NK-92 (cell line): ENCODE results near the gene PLA2G4F.
"Not testable (repeated sequence)": the region's sequence is repeated elsewhere in the genome, so short reads cannot be mapped to it uniquely, and the experiment has no call there.

Experiments used
- DNase-seq: peaks from one replicate; lab custom pipeline; 2025; ENCODE audit not compliant: unreplicated experiment; lab: John Stamatoyannopoulos, UW

PLA2G4F gene

DNA sequence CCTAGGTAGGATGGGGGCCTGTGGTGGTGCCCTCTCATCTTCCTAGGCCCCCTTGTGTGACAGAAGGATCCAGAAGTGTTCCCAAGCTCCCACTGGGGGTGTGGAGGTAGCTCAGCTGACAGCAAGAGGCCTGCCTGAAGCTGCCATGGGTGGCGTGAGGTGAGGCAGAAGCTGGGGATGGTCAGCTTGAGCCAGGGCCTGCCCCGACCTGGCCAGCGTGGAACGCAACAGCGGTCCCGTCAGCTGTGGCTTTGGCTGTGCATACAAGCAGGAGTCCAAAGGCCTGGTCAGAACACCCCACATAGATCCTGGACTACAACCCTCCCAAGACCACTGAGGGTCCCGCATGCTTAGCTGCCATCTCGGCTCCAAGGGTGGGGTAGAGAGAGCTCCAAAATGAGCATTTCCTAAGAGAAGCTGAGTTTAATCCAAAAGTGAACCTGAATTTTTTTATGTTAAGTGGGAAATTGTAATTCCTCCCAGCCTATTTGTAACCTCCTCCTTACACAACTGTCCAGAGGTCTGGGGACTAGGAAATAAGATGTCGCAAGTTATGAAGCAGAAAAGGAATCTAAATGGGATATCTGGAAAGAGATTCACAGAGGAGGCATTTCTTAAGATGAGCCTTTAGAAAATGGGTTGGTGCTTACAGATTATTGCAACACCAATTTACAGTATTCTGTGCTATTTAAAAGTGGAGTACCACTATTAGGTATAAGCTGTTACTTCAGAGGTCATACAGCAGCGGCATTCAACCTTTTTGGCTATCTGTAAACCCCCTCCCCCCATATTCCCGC lies 52.1 kb downstream of the PLA2G4F start:
- DNase-seq = no peak

DNA sequence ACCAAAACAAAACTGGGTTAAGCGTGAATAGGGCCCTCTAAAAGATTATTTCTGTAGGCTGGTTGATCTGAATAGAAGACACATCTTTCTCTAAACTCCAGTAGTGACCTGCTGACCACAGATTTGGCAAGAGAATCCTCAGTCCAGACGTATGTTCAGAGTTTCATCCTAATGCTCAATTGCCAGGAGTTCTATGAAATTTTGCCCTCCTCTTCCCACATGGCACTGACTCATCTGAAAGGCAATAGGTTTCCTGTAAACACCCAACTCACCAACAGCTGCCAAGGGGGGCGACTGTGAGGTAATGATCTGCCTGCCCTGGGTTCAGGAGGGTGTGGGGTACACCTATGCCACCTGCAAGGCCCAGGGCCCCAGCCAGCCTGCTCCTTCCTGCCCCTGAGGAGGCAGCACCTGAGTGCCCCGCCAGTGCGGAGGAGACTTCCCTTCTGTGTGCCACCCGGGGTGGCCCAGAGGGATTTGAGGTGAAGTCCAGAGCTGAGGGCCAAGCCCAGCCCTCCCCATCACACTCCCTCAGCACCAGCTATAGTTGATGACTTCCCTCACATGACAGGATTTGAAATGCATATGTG lies 53.7 kb downstream of the PLA2G4F start:
- no peak for DNase-seq

DNA sequence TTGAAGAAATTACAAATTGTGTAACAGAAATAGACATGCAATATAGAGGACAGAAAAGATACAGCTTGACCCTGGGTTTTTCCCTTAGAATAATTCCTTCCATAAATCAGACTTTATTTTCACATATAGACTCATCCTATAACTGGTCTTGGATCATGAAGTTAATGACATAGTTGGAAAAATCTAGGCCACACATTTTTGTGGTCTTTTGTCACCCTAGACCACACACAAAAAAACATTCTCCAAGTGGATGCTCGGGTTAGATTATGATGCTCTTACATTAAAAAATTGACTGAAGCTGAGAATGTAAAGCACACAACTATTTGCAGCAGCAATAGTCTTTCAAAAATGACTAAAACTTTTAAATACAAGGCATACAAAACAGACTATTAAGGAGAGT lies 54.6 kb downstream of the PLA2G4F start:
- no peak for DNase-seq

DNA sequence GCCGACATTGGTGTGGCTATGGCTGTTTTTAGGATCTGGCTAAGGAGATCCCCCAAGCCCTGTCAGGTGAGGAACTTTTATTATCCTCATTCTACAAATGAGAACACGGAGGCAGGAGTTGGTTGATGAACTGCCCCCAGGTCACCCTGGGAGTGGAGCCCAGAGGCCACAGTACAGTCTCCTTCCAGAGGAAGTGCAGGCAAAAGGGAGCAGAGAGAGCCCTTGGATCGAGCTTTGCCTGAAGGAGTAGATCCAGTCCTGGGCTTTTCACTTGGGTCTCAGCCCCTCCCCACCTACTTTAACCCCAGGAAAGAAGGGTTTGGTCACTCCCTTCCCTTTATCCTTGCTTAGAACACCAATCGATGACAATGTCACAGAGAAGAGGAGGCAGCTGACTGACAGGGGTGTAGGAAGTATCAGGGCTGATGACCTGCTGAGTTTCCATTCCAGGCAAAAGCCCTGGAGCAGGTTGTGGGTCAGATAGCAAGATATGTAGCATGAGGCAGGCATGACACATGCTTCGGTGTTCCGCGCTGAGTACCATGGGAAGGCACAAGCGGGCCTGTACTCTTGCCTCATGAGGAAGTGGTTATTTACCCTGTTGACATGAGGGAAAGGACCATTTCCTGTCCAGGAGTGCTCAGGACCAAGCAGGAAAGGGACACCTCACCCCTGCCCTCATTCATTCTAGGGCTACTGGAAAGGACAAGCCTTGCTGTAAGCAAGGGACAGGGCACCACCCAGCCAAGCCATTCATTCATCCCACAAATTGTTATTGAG lies 56.2 kb downstream of the PLA2G4F start:
- DNase-seq = no peak

DNA sequence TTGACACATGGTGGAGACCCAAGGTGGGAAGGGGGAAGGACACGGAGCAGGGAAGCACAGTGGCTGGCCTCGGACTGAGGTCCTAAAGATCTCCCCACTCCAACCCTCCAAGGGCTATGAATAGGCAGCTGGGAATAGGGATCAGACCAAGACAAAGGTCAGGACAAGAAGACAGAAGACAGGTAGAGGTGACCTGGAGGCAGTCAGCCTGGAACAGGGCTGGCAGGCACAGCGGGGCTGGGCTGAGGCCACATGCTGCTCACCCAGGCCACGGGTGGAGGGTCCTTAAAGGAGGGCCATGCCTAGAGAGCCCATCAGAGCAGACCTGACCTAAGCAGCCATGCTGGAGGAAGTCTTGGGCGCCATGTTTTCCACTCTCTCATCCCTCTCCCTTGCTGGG lies 59.4 kb downstream of the PLA2G4F start:
- no peak for DNase-seq

DNA sequence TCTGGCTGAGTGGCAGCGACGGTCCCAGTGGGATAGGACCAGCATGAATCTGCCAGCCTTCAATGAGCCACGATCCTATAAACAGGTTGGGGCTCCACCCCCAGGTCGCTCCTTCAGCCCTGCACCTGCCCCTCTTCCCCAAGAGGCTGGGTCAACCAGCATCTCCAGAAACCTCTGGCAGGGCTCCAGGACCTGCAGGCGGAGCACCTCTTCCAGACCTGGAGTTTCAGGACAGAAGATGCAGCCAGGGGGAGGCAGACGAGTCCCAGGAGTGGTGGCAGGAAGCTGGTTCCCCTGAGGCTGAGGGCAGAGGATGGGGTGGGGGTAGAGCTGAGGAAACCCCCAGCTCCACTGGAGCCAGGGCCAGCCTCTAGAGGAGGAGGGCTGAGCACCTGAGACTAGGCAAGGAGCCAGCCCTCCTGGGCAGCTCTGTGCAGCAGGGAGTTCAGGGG lies 61.9 kb downstream of the PLA2G4F start, which contains the start of gene PLA2G4D:
TSS of gene PLA2G4D (minus strand) at position 51 of the 452 bp plus-strand sequence. CDS start 103 bp downstream, outside the sequence.
- no peak for DNase-seq

DNA sequence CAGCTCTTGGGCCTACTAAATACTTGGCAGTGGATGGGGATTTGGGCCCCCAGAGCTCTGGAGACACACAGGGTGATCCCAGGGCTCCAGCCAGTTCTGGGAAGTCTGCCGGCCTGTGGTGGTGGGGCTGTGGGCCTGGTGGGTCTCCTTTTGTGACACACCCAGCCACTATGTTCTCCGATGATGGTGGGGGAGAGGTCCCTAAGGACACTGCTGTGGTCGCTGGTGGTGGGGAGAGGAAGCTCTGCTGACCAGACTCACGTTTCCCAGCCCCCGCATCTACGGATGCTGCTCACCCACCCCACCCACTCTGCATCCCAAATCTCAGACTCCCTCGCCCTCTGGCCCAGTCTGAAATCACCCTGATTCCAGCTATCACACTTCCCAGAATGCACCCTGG lies 62.5 kb downstream of the PLA2G4F start:
- no peak for DNase-seq

DNA sequence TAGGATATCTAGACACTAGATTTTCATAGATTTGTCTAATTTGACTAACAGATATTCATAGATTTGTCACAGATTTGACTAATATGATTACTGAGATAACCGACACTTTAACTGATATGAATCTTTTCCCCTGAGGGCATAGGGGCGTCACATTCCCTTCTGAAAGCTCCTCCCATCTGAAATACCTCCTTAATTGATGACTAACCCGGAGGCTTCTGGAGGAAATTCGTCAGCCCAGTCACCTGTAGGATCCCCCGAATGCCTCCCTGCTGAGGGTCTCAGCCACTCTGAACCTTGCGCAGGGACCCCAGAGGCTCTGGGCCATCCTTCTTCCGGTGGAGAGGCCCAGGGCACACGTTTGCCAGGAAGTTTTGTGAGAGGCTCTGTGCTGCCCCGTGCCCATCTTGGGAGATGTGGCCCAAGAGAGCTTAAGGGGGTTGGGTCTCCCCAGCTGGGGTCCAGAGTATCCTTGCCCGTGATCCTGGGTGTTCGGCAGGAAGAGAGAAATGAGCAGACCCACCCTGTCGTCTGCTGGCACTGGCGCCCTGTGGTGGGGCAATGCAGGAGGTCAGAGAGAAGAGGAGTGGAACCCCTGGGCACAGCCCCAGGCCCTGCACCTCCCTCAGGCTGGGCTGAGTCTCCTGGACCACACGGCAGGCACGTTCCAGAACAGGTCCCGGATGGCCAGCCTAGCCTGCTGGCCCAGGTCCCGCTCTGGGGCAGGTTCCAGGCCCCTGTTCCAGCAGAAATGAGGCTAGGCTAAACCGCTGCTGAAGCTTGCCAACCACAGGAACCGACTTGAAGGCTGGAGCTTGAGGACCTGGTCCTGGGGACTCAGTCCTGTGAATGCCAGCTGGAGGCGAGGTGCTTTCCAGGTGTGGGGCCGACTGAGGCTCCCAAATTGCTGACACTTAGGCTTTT lies 63.8 kb downstream of the PLA2G4F start:
- no peak for DNase-seq

DNA sequence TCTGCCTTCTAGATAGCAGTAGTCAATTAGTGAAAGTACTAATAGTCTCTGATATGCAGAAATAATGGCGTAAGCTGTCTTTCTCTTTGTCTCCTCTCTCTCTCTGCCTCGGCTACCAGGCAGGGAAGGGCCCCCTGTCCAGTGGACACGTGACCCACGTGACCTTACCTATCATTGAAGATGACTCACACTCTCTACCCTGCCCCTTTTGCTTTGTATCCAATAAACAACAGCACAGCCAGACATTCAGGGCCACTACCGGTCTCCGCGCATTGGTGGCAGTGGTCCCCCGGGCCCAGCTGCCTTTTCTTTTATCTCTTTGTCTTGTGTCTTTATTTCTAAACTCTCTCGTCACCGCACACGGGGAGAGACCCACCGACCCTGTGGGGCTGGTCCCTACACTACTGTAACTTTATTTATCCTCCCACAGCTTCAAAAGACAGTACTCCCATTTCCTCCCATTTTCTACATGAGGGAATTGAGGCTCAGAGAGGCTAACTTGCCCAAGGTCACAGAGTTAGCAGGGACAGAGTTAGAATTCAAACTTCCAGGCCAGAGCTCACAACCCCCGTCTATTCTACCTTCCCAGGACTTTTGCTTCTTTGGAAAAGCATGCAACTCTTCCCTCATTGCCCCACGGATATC lies 64.6 kb downstream of the PLA2G4F start:
- not testable (repeated sequence) for DNase-seq

DNA sequence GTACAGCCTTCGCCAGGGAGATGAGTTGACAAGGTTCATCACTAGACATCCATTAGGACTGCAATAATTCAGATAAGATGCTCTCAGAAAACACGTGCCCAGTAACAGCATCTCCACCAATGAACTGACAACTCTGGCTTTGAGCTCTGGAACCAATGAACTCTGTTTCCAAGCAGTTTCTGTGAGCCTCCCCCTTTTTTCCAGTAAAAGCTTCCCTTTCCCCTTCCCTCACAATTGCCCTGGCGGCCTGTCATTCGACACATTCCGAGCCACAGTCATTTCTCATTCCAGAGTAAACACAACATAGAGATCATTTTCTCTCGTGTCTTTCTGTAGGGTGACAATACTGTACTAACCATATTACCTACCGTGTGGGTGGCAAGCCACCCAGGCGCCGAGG lies 65.7 kb downstream of the PLA2G4F start:
- DNase-seq = no peak

DNA sequence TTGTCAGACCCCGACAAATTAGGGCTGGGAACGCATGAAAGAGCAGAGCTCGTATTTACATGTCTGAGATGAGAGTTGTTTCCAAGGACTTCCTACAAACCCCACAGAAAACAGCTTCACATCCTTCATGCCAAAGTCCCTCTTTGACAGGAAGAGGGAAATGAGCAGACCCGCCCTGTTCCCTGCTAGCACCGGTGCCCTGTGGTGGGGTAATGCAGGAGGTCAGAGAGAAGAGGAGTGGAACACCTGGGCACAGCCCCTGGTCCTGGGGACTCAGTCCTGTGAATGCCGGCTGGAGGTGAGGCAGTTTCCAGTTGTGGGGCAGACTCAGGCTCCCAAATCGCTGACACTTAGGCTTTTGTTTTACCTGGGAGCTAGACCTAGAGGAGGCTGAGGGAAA lies 66.1 kb downstream of the PLA2G4F start:
- no peak for DNase-seq

DNA sequence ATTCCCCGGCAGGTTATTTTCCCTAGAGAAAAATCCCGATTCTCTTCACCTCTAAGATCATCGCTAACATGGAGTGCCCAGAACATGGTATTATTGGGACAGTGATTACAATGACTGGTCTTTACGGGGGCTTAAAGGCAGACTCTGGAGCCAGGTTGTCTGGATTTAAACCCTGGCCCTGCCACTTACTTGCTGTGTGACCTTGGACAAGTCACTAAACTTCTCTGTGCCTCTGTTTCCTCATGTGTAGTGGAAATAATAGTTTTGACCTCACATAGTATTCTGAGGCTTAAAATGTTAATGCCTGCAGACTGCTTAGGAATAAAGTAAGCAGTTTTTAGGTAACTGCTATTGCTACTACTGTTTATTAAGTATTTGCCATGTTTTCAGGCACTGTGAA lies 66.5 kb downstream of the PLA2G4F start:
- no peak for DNase-seq
